HL-60 (cell line): Measurements from ENCODE around the gene PACSIN1.

Source experiments
- DNase-seq, 2 experiments: peaks; one replicate each; pipeline ENCODE4 v3.0.0-alpha.2; 2010 to 2020; ENCODE audit warnings: low read depth in 1 of 2, low spot score in 1 of 2
- H3K27ac ChIP-seq: fragments of 250-450 bp; sonication (Bioruptor Pico); replicated peaks from 2 replicates; pipeline ENCODE4 v1.5.1; 2020; ENCODE audit warnings: mild to moderate bottlenecking, moderate library complexity
- H3K27me3 ChIP-seq: fragments of 250-450 bp; sonication (Bioruptor Pico); 2 replicates; pipeline ENCODE4 v1.5.1; 2021; ENCODE audit warnings: mild to moderate bottlenecking, moderate library complexity; ENCODE audit not compliant: insufficient read depth, poor library complexity, severe bottlenecking
- H3K4me3 ChIP-seq: replicated peaks from 2 replicates; pipeline ENCODE4 v1.5.1; 2011; ENCODE audit warnings: mild to moderate bottlenecking, control low read depth, low read length; ENCODE audit not compliant: insufficient read depth
- GABPA ChIP-seq: IDR thresholded peaks from 2 replicates; pipeline ENCODE4 v1.6.1; 2012; ENCODE audit warnings: low read depth
- POLR2AphosphoS5 ChIP-seq: IDR thresholded peaks from 2 replicates; pipeline ENCODE4 v1.6.1; 2012; ENCODE audit warnings: low read depth
- SPI1 ChIP-seq: IDR thresholded peaks from 2 replicates; pipeline ENCODE4 v1.6.1; 2012; ENCODE audit warnings: low read depth, mild to moderate bottlenecking, borderline replicate concordance
- TF ChIP-seq, protein P1 (sequence below): IDR thresholded peaks from 2 replicates; pipeline ENCODE4 v1.6.1; 2012; ENCODE audit warnings: low read depth; ENCODE audit not compliant: insufficient replicate concordance
- TF ChIP-seq, protein P2 (sequence below): IDR thresholded peaks from one replicate; pipeline ENCODE4 v1.5.1; 2011; ENCODE audit warnings: low read length, control low read depth, inconsistent platforms; ENCODE audit not compliant: insufficient read depth

PACSIN1 gene

DNA sequence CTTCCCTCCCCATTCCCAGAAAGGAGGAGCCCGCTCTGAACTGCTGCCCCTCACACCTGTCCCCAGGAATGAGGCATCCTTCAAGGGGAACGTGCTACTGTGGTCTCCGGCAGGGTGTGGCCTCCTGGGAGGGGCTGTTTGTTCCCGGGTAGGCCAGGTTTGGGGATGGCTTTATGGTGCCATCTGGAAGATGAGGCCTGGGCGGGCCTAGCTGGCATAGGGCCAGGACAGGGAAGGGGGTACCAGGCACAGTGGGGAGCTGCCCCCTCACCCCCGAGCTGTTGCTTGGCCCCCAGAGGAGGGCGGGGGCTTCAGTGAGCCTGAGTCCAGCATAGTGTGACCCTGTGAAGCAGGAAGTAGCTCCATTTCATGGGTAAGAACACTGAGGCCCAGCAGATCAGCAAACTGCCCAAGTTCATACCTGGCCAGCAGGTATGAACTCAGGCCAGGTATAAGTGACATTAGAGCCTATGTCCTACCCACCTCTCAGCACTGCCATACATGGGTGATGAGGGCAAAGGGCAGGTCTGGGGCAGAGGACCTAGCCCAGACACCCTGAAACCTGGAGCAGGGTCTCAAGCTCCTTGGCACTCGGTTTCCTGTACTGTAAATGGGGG lies 107.8 kb downstream of the PACSIN1 start:
- TF ChIP-seq, protein P1, sequence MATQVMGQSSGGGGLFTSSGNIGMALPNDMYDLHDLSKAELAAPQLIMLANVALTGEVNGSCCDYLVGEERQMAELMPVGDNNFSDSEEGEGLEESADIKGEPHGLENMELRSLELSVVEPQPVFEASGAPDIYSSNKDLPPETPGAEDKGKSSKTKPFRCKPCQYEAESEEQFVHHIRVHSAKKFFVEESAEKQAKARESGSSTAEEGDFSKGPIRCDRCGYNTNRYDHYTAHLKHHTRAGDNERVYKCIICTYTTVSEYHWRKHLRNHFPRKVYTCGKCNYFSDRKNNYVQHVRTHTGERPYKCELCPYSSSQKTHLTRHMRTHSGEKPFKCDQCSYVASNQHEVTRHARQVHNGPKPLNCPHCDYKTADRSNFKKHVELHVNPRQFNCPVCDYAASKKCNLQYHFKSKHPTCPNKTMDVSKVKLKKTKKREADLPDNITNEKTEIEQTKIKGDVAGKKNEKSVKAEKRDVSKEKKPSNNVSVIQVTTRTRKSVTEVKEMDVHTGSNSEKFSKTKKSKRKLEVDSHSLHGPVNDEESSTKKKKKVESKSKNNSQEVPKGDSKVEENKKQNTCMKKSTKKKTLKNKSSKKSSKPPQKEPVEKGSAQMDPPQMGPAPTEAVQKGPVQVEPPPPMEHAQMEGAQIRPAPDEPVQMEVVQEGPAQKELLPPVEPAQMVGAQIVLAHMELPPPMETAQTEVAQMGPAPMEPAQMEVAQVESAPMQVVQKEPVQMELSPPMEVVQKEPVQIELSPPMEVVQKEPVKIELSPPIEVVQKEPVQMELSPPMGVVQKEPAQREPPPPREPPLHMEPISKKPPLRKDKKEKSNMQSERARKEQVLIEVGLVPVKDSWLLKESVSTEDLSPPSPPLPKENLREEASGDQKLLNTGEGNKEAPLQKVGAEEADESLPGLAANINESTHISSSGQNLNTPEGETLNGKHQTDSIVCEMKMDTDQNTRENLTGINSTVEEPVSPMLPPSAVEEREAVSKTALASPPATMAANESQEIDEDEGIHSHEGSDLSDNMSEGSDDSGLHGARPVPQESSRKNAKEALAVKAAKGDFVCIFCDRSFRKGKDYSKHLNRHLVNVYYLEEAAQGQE: no peak
- no peak for TF ChIP-seq POLR2AphosphoS5
- TF ChIP-seq, protein P2, sequence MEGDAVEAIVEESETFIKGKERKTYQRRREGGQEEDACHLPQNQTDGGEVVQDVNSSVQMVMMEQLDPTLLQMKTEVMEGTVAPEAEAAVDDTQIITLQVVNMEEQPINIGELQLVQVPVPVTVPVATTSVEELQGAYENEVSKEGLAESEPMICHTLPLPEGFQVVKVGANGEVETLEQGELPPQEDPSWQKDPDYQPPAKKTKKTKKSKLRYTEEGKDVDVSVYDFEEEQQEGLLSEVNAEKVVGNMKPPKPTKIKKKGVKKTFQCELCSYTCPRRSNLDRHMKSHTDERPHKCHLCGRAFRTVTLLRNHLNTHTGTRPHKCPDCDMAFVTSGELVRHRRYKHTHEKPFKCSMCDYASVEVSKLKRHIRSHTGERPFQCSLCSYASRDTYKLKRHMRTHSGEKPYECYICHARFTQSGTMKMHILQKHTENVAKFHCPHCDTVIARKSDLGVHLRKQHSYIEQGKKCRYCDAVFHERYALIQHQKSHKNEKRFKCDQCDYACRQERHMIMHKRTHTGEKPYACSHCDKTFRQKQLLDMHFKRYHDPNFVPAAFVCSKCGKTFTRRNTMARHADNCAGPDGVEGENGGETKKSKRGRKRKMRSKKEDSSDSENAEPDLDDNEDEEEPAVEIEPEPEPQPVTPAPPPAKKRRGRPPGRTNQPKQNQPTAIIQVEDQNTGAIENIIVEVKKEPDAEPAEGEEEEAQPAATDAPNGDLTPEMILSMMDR: no peak
- TF ChIP-seq SPI1: no peak
- no peak for TF ChIP-seq GABPA
- no peak overlapping the region for H3K27ac ChIP-seq
- peaks cover 3% of the 10 kb centered on the region for H3K27me3 ChIP-seq
- H3K4me3 ChIP-seq: no peak overlapping the region
- DNase-seq: no peak

DNA sequence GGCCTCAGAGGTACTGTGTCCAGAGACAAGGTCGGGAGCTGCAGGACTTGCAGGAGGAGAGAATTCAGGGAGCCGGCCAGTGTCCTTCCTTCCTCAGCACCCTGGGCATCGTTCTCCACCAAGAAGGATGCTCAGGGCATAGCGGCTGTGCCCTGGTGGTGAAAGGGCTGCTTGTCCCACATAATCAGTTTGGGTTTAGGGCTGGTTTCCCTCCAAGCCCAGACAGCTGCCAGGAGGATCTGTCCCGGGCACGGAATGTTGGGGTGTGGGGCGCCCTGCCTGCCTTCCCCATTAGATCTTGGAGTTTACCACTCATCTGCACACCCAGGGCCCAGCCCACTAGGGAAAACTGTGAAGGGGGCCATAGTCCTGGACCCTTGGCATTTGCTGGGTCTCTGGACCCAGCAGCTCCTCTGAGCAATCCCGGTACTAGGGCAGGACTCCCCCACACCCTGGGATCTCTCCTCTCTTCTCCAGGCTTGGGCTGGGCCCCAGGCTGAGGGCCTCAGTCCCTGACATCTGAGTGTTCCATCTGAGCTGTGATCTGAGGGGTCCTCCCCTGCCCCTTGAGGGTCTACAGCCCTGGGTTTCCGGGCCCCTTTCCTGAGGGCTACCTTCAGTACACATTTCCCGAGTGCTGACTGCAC lies 108.9 kb downstream of the PACSIN1 start:
- no peaks in the 10 kb centered on the region for H3K27me3 ChIP-seq
- DNase-seq: no peak
- H3K4me3 ChIP-seq: no peak overlapping the region
- H3K27ac ChIP-seq: no peak overlapping the region
- TF ChIP-seq, protein P1: no peak
- TF ChIP-seq GABPA (no peak), POLR2AphosphoS5 (no peak)
- TF ChIP-seq, protein P2: no peak

DNA sequence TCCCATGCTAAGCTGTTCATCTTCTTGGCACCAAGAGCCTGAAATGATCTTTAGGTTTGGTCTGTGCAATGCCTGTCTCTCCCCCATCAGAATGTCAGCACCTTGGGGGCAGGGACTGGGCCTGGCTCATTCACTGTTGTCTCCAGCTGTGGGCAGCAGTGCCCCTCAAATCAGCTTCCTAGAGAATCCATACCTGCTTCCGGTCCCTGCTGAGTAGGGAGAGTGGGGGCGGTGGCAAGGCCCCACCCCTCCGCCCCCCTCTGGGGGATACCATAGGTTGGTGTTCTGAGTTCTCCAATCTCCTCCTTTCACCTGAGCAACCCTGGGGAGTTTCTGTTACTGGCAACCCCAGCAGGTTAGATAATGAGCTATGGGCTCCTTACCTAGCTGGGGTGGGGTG lies 109.5 kb downstream of the PACSIN1 start:
- TF ChIP-seq, protein P1: no peak
- no peak for TF ChIP-seq SPI1
- TF ChIP-seq GABPA: no peak
- no peak for TF ChIP-seq POLR2AphosphoS5
- DNase-seq: no peak
- H3K27me3 ChIP-seq: no peaks in the 10 kb centered on the region
- H3K4me3 ChIP-seq: no peak overlapping the region
- no peak overlapping the region for H3K27ac ChIP-seq
